ENCODE results near the gene MAPRE2. TPM values are rescaled to one million over a fixed set of nuclear protein-coding genes. Genes with fewer than 3 reads are reported as not detected.

Gene MAPRE2
- total RNA-seq, 1 experiment from 2014 or later, result 9.1 TPM

DNA sequence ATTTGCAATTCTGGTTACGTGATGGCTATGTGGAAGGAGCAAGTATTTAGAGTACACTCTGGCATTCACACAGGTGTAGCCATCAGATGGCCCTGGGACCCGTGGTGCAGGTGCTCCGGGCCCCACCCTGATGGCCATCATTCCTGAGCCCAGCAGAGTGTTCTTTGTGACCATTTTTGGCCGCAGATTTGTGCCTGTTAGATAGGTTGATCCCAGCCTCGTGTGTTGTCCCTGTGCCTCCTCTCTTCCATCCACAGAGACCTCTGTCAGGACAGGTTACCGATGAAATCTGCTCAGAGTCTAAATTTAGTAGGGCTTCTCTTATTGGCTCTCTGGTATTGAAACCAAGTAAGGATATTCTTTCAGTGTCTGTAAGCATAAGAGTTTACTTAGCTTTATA, 33.9 kb downstream of the MAPRE2 start:
- H3F3A ChIP-seq (ENCODE audit: insufficient read depth, low read depth), result no peaks in the 10 kb centered on the region
- POLR2A ChIA-PET (ENCODE audit: unreplicated experiment), result no interaction called here
- no peaks in the 10 kb centered on the region for H3K36me3 ChIP-seq (ENCODE audit: low read depth)
- TF ChIP-seq, protein P1, sequence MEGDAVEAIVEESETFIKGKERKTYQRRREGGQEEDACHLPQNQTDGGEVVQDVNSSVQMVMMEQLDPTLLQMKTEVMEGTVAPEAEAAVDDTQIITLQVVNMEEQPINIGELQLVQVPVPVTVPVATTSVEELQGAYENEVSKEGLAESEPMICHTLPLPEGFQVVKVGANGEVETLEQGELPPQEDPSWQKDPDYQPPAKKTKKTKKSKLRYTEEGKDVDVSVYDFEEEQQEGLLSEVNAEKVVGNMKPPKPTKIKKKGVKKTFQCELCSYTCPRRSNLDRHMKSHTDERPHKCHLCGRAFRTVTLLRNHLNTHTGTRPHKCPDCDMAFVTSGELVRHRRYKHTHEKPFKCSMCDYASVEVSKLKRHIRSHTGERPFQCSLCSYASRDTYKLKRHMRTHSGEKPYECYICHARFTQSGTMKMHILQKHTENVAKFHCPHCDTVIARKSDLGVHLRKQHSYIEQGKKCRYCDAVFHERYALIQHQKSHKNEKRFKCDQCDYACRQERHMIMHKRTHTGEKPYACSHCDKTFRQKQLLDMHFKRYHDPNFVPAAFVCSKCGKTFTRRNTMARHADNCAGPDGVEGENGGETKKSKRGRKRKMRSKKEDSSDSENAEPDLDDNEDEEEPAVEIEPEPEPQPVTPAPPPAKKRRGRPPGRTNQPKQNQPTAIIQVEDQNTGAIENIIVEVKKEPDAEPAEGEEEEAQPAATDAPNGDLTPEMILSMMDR (conservative IDR thresholded peaks at IDR 0.05), result no peak
- TF ChIP-seq EZH2 (IDR thresholded peaks at IDR 0.05; ENCODE audit: low read depth), result no peak
- BruUV-seq (replicated peaks), result no TSS peak
- no peak overlapping the region for H3K4me3 ChIP-seq
- no peaks in the 10 kb centered on the region for H3K4me1 ChIP-seq (replicated peaks; ENCODE audit: insufficient read depth)
- no peak overlapping the region for H2AFZ ChIP-seq
- H3K4me2 ChIP-seq, result no peak overlapping the region
- intact Hi-C loops (cut with micrococcal nuclease; ENCODE audit: unreplicated experiment), result no loop called here
- H3K27me3 ChIP-seq (ENCODE audit: insufficient read depth, low read depth), result no peaks in the 10 kb centered on the region
- no peak for DNase-seq
- no peaks in the 10 kb centered on the region for H3K9me3 ChIP-seq (ENCODE audit: insufficient read depth, low read depth)
- H3K79me2 ChIP-seq (ENCODE audit: low read depth), result no peaks in the 10 kb centered on the region
- no peak overlapping the region for H3K27ac ChIP-seq
- no peaks in the 10 kb centered on the region for H4K20me1 ChIP-seq (ENCODE audit: insufficient read depth)
- CTCF ChIA-PET, result no interaction called here
- no peaks in the 10 kb centered on the region for H3K9me2 ChIP-seq (ENCODE audit: insufficient read depth)

DNA sequence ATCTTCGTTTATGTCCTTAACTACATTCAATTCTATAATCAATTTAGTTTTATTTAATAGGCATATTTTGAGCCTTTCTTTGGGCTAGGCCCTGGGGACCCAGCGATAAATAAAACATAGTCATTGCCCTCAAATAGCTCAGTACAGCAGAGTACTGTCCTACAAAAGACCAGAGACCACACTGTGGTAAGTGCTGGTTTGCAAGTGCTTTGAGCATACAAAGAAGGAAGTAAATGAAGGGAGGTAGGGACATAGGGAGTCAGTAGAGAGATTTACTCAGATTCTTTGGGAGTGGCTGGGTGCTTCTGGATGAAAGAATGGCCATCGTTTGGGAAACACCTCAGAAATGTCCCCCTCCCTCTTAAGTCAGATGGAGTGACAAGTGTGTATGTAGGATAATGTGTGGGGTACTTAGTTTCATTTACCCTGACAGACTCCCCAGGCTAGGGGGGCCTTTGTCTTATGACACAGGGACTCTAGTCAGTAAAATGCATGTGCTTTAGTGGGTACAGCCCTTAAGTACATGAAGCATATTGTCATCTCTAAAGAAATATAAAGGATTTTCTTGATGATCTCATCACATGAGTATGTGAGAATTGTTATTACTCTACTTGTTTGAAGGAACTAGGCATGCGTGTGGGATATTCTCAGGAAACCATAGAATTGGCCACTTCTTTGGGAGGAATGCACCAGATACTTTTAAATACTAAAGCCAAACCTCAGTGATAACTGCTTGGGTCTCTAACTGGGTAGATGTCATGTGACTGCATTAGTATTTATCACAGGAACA, 35.1 kb downstream of the MAPRE2 start:
- H4K20me1 ChIP-seq (ENCODE audit: insufficient read depth), result no peaks in the 10 kb centered on the region
- H3K4me1 ChIP-seq (replicated peaks; ENCODE audit: insufficient read depth), result no peaks in the 10 kb centered on the region
- no peak overlapping the region for H2AFZ ChIP-seq
- H3K9me2 ChIP-seq (ENCODE audit: insufficient read depth), result no peaks in the 10 kb centered on the region
- H3K9me3 ChIP-seq (ENCODE audit: insufficient read depth, low read depth), result no peaks in the 10 kb centered on the region
- no peaks in the 10 kb centered on the region for H3K36me3 ChIP-seq (ENCODE audit: low read depth)
- BruUV-seq (replicated peaks), result no TSS peak
- no peak for DNase-seq
- H3K79me2 ChIP-seq (ENCODE audit: low read depth), result no peaks in the 10 kb centered on the region
- H3F3A ChIP-seq (ENCODE audit: insufficient read depth, low read depth), result no peaks in the 10 kb centered on the region
- no peak overlapping the region for H3K27ac ChIP-seq
- TF ChIP-seq, protein P1 (conservative IDR thresholded peaks at IDR 0.05), result no peak
- TF ChIP-seq EZH2 (IDR thresholded peaks at IDR 0.05; ENCODE audit: low read depth), result no peak
- intact Hi-C loops (cut with micrococcal nuclease; ENCODE audit: unreplicated experiment), result no loop called here
- no peak overlapping the region for H3K4me3 ChIP-seq
- no peak overlapping the region for H3K4me2 ChIP-seq
- POLR2A ChIA-PET (ENCODE audit: unreplicated experiment), result no interaction called here
- no peaks in the 10 kb centered on the region for H3K27me3 ChIP-seq (ENCODE audit: insufficient read depth, low read depth)
- CTCF ChIA-PET, result no interaction called here

DNA sequence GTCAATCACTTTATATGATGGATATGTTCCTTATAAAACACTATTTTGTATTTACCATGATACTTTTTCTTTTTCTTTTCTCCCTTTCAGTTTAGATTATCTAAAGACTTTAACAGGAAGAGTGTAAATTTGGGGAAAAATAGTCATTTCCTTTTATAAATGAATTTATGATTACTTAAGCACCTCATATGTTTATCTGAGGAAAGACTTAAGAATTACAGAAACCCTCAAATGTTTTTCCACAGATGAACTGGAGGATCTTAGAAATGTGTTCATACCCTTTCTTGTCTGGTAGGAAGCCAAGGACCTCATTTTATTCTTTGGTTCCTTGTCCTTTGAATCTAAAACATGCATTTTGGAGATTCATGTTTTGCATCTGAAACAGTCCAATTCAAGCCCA, 36.7 kb downstream of the MAPRE2 start:
- TF ChIP-seq, protein P1 (conservative IDR thresholded peaks at IDR 0.05), result no peak
- TF ChIP-seq EZH2 (IDR thresholded peaks at IDR 0.05; ENCODE audit: low read depth), result no peak
- BruUV-seq (replicated peaks), result no TSS peak
- CTCF ChIA-PET, result no interaction called here
- intact Hi-C loops (cut with micrococcal nuclease; ENCODE audit: unreplicated experiment), result no loop called here
- no peak overlapping the region for H3K4me2 ChIP-seq
- no peak overlapping the region for H3K4me3 ChIP-seq
- H3K27ac ChIP-seq, result no peak overlapping the region
- no peaks in the 10 kb centered on the region for H4K20me1 ChIP-seq (ENCODE audit: insufficient read depth)
- POLR2A ChIA-PET (ENCODE audit: unreplicated experiment), result no interaction called here
- H3K36me3 ChIP-seq (ENCODE audit: low read depth), result no peaks in the 10 kb centered on the region
- H2AFZ ChIP-seq, result no peak overlapping the region
- no peaks in the 10 kb centered on the region for H3K79me2 ChIP-seq (ENCODE audit: low read depth)
- H3K4me1 ChIP-seq (replicated peaks; ENCODE audit: insufficient read depth), result no peaks in the 10 kb centered on the region
- no peak for DNase-seq
- no peaks in the 10 kb centered on the region for H3K27me3 ChIP-seq (ENCODE audit: insufficient read depth, low read depth)
- H3K9me2 ChIP-seq (ENCODE audit: insufficient read depth), result no peaks in the 10 kb centered on the region
- H3F3A ChIP-seq (ENCODE audit: insufficient read depth, low read depth), result no peaks in the 10 kb centered on the region
- no peaks in the 10 kb centered on the region for H3K9me3 ChIP-seq (ENCODE audit: insufficient read depth, low read depth)

Data from PC-9 (cell line).